OCI-LY1 (cell line): ENCODE results near the gene COLQ.

Experiments used
- EZH2 ChIP-seq: fragments of 200-600 bp; sonication (generic), shearing (Covaris generic); IDR thresholded peaks from 2 replicates; pipeline ENCODE4 v1.8.0; 2017; ENCODE audit warnings: borderline replicate concordance, mixed run types, mild to moderate bottlenecking, antibody characterized with exemption, low read length, moderate library complexity, mixed read lengths
- TF ChIP-seq, protein P1 (sequence below): fragments of 200-600 bp; sonication (generic), shearing (Covaris generic); IDR thresholded peaks from 2 replicates; pipeline ENCODE4 v1.5.1; 2017; ENCODE audit warnings: mild to moderate bottlenecking, antibody characterized with exemption, low read length, moderate library complexity, mixed read lengths

DNA sequence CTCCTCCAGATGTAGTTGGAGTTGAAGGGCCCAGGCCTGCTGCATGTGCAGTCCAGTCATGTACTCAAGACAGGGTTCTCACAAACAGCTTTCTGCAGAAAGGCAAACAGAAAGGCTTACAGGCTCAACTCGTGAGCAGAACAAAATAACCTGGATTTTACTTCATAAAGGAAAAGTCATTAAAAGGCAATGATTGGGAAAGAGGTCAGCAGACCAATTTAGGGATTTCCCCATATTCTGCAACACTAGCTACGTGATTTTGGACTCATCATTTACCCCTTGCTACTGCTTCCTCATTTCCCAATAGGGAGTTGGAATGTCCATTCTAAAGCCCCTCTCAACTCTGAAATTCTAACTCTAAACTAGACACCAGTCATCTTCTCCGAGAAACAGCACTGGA lies 112.3 kb downstream of the COLQ start:
- TF ChIP-seq, protein P1, sequence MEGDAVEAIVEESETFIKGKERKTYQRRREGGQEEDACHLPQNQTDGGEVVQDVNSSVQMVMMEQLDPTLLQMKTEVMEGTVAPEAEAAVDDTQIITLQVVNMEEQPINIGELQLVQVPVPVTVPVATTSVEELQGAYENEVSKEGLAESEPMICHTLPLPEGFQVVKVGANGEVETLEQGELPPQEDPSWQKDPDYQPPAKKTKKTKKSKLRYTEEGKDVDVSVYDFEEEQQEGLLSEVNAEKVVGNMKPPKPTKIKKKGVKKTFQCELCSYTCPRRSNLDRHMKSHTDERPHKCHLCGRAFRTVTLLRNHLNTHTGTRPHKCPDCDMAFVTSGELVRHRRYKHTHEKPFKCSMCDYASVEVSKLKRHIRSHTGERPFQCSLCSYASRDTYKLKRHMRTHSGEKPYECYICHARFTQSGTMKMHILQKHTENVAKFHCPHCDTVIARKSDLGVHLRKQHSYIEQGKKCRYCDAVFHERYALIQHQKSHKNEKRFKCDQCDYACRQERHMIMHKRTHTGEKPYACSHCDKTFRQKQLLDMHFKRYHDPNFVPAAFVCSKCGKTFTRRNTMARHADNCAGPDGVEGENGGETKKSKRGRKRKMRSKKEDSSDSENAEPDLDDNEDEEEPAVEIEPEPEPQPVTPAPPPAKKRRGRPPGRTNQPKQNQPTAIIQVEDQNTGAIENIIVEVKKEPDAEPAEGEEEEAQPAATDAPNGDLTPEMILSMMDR = no peak
- TF ChIP-seq EZH2 = no peak
